GM18526 (cell line): ENCODE results near the gene PRPF40A.

Experiments used
- POLR2A ChIP-seq: IDR thresholded peaks from 3 replicates; pipeline ENCODE4 v1.6.1; 2011; ENCODE audit not compliant: insufficient read length; ENCODE audit errors: extremely low read depth

PRPF40A gene

GRCh38 chr2:152611458-152612231 lies 105.6 kb downstream of the PRPF40A start:
- TF ChIP-seq POLR2A, result no peak

GRCh38 chr2:152609699-152610098 lies 107.6 kb downstream of the PRPF40A start:
- no peak for TF ChIP-seq POLR2A

- no peak for TF ChIP-seq POLR2A
Observed at GRCh38 chr2:152609154-152609553, 108.1 kb downstream of the PRPF40A start.

- no peak for TF ChIP-seq POLR2A
Observed at GRCh38 chr2:152607793-152608300, 109.4 kb downstream of the PRPF40A start.

- TF ChIP-seq POLR2A, result no peak
Observed at GRCh38 chr2:152606941-152607340, 110.3 kb downstream of the PRPF40A start.

- TF ChIP-seq POLR2A, result no peak
Observed at GRCh38 chr2:152606081-152606480, 111.2 kb downstream of the PRPF40A start.

GRCh38 chr2:152603166-152603565 lies 114.1 kb downstream of the PRPF40A start:
- no peak for TF ChIP-seq POLR2A

GRCh38 chr2:152602750-152603149 lies 114.5 kb downstream of the PRPF40A start:
- no peak for TF ChIP-seq POLR2A
